Measurements from ENCODE around the gene PROSER3.

- TF ChIP-seq POLR2A (IDR thresholded peaks at IDR 0.05) = no peak
- no peak for TF ChIP-seq CTCF (IDR thresholded peaks at IDR 0.05)
Observed at GRCh38 chr19:35733180-35734125, 24.5 kb upstream of the PROSER3 start.
